RKO (cell line): Measurements from ENCODE around the gene ZDHHC7.
"Not testable (repeated sequence)": the region's sequence is repeated elsewhere in the genome, so short reads cannot be mapped to it uniquely, and the experiment has no call there.

ENCODE experiments used
- DNase-seq: peaks from one replicate; pipeline ENCODE4 v3.0.0-alpha.2; 2016; ENCODE audit warnings: low spot score

ZDHHC7 gene

GRCh38 chr16:84938616-84939015 is 72.7 kb downstream of the ZDHHC7 start:
- not testable (repeated sequence) for DNase-seq

GRCh38 chr16:84937196-84938005 is 73.9 kb downstream of the ZDHHC7 start:
- no peak for DNase-seq

GRCh38 chr16:84933774-84934631 is 77.3 kb downstream of the ZDHHC7 start:
- no peak for DNase-seq

GRCh38 chr16:84932681-84933080 is 78.7 kb downstream of the ZDHHC7 start:
- DNase-seq: no peak

GRCh38 chr16:84931506-84931905 is 79.8 kb downstream of the ZDHHC7 start:
- no peak for DNase-seq

- DNase-seq: no peak
Measured at GRCh38 chr16:84931107-84931494, 80.2 kb downstream of the ZDHHC7 start.

- no peak for DNase-seq
Measured at GRCh38 chr16:84930298-84931106, 80.8 kb downstream of the ZDHHC7 start.

- DNase-seq: no peak
Measured at GRCh38 chr16:84929421-84930297, 81.7 kb downstream of the ZDHHC7 start.

- no peak for DNase-seq
Measured at GRCh38 chr16:84928679-84929420, 82.5 kb downstream of the ZDHHC7 start.

- DNase-seq: no peak
Measured at GRCh38 chr16:84927621-84928591, 83.4 kb downstream of the ZDHHC7 start.

- no peak for DNase-seq
Measured at GRCh38 chr16:84926462-84926861, 84.9 kb downstream of the ZDHHC7 start.

GRCh38 chr16:84925773-84926372 is 85.5 kb downstream of the ZDHHC7 start:
- no peak for DNase-seq

- peak; percentile 33 for DNase-seq
Measured at GRCh38 chr16:84925092-84925772, 86.1 kb downstream of the ZDHHC7 start.

- no peak for DNase-seq
Measured at GRCh38 chr16:84924331-84925091, 86.8 kb downstream of the ZDHHC7 start.
